ENCODE data around the gene CBARP. TPM values are rescaled to one million over a fixed set of nuclear protein-coding genes. Genes with fewer than 3 reads are reported as not detected.
A peak's percentile ranks its signal among the peaks of the same experiment; 100 is the strongest.

The CBARP gene
- total and polyA plus RNA-seq, 2 of the 13 experiments (the other 11 are each of a cell fraction or from before 2014, with no cell fraction given): 1.2 to 1.4 TPM

DNA sequence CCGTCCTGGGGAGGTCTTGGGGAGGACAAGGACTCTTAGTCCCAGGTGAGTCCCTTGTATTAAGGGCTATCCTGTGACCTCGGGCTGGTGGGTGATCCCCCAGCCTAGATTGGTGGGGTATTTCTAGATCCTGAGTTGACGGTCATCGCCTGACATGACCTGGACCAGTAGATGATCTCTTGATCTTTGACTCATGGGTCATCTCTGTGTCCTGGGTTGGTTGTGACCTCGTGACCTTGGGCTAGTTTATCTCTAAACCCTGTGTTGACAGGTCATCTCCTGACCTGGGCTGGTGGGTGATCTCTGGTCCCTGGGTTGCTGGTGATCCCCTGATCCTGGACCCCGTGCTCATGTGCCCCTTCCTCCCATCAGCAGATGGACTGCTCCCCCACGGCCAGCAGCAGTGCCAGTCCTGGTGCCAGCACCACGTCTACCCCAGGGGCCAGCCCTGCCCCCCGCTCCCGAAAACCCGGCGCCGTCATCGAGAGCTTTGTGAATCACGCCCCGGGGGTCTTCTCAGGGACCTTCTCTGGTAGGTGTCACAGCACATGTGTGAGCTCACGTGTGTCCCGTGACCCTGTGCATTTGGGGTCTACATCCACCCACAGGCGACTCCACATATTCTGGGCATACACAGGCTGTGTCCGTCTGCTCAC is 16.9 kb upstream of the CBARP start (continued):
- no peak for TF ChIP-seq YEATS2 (CRISPR knock-in tag; IDR thresholded peaks at IDR 0.05; ENCODE audit: borderline replicate concordance)
- TF ChIP-seq SOX13 (IDR thresholded peaks at IDR 0.05): no peak
- peak in 1 of 2 experiments; percentile 47; a peak in 1 of 4 replicates for TF ChIP-seq SOX13 (CRISPR knock-in tag; conservative IDR thresholded peaks at IDR 0.05 in 1 of 2, IDR thresholded peaks at IDR 0.05 in 1 of 2)
- TF ChIP-seq HCFC1 (IDR thresholded peaks at IDR 0.05; ENCODE audit: low read depth, low read length): no peak
- TF ChIP-seq ELF4 (CRISPR knock-in tag; IDR thresholded peaks at IDR 0.05; ENCODE audit: borderline replicate concordance): no peak
- no peak for TF ChIP-seq CENPT (CRISPR knock-in tag; IDR thresholded peaks at IDR 0.05; ENCODE audit: low read depth)
- no peak for TF ChIP-seq PHF20 (CRISPR knock-in tag; IDR thresholded peaks at IDR 0.05)
- no peak for TF ChIP-seq CHD2 (IDR thresholded peaks at IDR 0.05; ENCODE audit: low read depth, low read length)

DNA sequence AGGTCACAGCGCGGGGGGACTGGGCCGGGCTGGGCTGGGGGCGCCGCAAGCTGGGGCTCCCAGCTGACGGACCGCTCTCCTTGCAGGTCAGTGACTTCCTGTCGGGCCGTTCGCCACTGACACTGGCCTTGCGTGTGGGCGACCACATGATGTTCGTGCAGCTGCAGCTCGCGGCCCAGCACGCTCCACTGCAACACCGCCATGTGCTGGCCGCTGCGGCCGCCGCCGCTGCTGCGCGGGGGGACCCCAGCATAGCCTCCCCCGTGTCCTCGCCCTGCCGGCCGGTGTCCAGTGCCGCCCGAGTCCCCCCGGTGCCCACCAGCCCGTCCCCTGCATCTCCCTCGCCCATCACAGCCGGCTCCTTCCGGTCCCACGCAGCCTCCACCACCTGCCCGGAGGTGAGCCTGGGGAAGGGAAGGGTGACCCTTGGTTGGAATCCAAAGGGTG is 16.3 kb upstream of the CBARP start:
- ATAC-seq (no peak), FAIRE-seq (no peak), DNase-seq (ENCODE audit: low spot score) (no peak)
- intact Hi-C loops (cut with micrococcal nuclease; ENCODE audit: unreplicated experiment) (no loop called here), in situ Hi-C loops (cut with HindIII; ENCODE audit: extremely low pct_ligation_motif_present, low pct_unique_long_range_greater_than_20kb) (no loop called here)
- H3K36me3 ChIP-seq (replicated peaks in 1 of 2; ENCODE audit: control insufficient read depth in 1 of 2, insufficient read depth in 2 of 2, low read length in 2 of 2): peaks cover 20 to 48% of the 10 kb centered on the region in 2 experiments
- no peaks in the 10 kb centered on the region for H3K9me3 ChIP-seq (ENCODE audit: low read length)
- H3K4me3 ChIP-seq (replicated peaks in 1 of 3; ENCODE audit: insufficient read depth in 1 of 3, low read depth in 2 of 3, low read length in 3 of 3): peak overlapping the region in 1 of 3 experiments; percentile 50; a peak in 2 of 6 replicates
- H4K20me1 ChIP-seq (ENCODE audit: insufficient read depth, low read length): peaks cover 64% of the 10 kb centered on the region; the same call in 1 of the 2 replicates
- no peaks in the 10 kb centered on the region; a peak in 1 of 5 replicates for H3K27me3 ChIP-seq (ENCODE audit: control insufficient read depth in 1 of 2, insufficient read depth in 2 of 2, low read length in 2 of 2)
- H3K27ac ChIP-seq (ENCODE audit: extremely low read length, insufficient read depth, low read length): peak overlapping the region; percentile 94
- peaks cover 58% of the 10 kb centered on the region for H3K4me1 ChIP-seq (ENCODE audit: insufficient read depth, low read length)
- H3K4me2 ChIP-seq (ENCODE audit: low read depth, low read length): peak overlapping the region; percentile 87
- H3K79me2 ChIP-seq (ENCODE audit: insufficient read depth, low read length): peaks cover 35% of the 10 kb centered on the region
- WGBS (ENCODE audit: low lambda C conversion rate): 94% methylated on average over 21 of the region's 37 CpGs
- ChIA-PET CTCF (ENCODE audit: low intra/inter-chr PET ratio, low total read pairs) (no interaction called here), POLR2A (interaction anchor here (1.3 to 13.7 kb wide), 8 partner anchors 10 to 156 kb away, joined by 4 to 668 read pairs (median 6); partner anchors contain the start of genes ATP5F1D, CIRBP and FAM174C)
- peak overlapping the region; percentile 92; the same call in 1 of the 2 replicates for H3K9ac ChIP-seq (ENCODE audit: insufficient read depth, low read depth, low read length)
- H2AFZ ChIP-seq (ENCODE audit: low read length): no peak overlapping the region
- no TSS peak for BruUV-seq (replicated peaks)
- no peak for TF ChIP-seq ZNF496 (CRISPR knock-in tag; IDR thresholded peaks at IDR 0.05; ENCODE audit: insufficient replicate concordance)
- TF ChIP-seq, protein P1, sequence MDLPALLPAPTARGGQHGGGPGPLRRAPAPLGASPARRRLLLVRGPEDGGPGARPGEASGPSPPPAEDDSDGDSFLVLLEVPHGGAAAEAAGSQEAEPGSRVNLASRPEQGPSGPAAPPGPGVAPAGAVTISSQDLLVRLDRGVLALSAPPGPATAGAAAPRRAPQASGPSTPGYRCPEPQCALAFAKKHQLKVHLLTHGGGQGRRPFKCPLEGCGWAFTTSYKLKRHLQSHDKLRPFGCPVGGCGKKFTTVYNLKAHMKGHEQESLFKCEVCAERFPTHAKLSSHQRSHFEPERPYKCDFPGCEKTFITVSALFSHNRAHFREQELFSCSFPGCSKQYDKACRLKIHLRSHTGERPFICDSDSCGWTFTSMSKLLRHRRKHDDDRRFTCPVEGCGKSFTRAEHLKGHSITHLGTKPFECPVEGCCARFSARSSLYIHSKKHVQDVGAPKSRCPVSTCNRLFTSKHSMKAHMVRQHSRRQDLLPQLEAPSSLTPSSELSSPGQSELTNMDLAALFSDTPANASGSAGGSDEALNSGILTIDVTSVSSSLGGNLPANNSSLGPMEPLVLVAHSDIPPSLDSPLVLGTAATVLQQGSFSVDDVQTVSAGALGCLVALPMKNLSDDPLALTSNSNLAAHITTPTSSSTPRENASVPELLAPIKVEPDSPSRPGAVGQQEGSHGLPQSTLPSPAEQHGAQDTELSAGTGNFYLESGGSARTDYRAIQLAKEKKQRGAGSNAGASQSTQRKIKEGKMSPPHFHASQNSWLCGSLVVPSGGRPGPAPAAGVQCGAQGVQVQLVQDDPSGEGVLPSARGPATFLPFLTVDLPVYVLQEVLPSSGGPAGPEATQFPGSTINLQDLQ (CRISPR knock-in tag; IDR thresholded peaks at IDR 0.05): no peak
- no peak for TF ChIP-seq NR1H2 (CRISPR knock-in tag; IDR thresholded peaks at IDR 0.05; ENCODE audit: borderline replicate concordance, low read depth)
- TF ChIP-seq, protein P2, sequence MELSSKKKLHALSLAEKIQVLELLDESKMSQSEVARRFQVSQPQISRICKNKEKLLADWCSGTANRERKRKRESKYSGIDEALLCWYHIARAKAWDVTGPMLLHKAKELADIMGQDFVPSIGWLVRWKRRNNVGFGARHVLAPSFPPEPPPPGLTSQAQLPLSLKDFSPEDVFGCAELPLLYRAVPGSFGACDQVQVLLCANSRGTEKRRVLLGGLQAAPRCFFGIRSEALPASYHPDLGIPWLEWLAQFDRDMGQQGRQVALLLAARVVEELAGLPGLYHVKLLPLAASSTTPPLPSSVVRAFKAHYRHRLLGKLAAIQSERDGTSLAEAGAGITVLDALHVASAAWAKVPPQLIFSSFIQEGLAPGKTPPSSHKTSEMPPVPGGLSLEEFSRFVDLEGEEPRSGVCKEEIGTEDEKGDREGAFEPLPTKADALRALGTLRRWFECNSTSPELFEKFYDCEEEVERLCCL (CRISPR knock-in tag; IDR thresholded peaks at IDR 0.05; ENCODE audit: borderline replicate concordance): no peak
- TF ChIP-seq, protein P3, sequence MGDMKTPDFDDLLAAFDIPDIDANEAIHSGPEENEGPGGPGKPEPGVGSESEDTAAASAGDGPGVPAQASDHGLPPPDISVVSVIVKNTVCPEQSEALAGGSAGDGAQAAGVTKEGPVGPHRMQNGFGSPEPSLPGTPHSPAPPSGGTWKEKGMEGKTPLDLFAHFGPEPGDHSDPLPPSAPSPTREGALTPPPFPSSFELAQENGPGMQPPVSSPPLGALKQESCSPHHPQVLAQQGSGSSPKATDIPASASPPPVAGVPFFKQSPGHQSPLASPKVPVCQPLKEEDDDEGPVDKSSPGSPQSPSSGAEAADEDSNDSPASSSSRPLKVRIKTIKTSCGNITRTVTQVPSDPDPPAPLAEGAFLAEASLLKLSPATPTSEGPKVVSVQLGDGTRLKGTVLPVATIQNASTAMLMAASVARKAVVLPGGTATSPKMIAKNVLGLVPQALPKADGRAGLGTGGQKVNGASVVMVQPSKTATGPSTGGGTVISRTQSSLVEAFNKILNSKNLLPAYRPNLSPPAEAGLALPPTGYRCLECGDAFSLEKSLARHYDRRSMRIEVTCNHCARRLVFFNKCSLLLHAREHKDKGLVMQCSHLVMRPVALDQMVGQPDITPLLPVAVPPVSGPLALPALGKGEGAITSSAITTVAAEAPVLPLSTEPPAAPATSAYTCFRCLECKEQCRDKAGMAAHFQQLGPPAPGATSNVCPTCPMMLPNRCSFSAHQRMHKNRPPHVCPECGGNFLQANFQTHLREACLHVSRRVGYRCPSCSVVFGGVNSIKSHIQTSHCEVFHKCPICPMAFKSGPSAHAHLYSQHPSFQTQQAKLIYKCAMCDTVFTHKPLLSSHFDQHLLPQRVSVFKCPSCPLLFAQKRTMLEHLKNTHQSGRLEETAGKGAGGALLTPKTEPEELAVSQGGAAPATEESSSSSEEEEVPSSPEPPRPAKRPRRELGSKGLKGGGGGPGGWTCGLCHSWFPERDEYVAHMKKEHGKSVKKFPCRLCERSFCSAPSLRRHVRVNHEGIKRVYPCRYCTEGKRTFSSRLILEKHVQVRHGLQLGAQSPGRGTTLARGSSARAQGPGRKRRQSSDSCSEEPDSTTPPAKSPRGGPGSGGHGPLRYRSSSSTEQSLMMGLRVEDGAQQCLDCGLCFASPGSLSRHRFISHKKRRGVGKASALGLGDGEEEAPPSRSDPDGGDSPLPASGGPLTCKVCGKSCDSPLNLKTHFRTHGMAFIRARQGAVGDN (CRISPR knock-in tag; IDR thresholded peaks at IDR 0.05): no peak
- TF ChIP-seq KLF16 (CRISPR knock-in tag; IDR thresholded peaks at IDR 0.05): no peak
